ENCODE measurements around the gene DPEP2. TPM values are rescaled to one million over a fixed set of nuclear protein-coding genes. Genes with fewer than 3 reads are reported as not detected.

DPEP2 gene
- total and polyA plus RNA-seq, 2 of the 13 experiments (the other 11 are each of a cell fraction or from before 2014, with no cell fraction given): 0.18 TPM; not detected in 1

- peak; percentile 70 for TF ChIP-seq ZNF318 (CRISPR knock-in tag; IDR thresholded peaks at IDR 0.05)
- TF ChIP-seq NR1H2 (CRISPR knock-in tag; IDR thresholded peaks at IDR 0.05; ENCODE audit: borderline replicate concordance, low read depth): no peak
- TF ChIP-seq BRCA1 (CRISPR knock-in tag; IDR thresholded peaks at IDR 0.05): no peak
- TF ChIP-seq ZNF33A (CRISPR knock-in tag; IDR thresholded peaks at IDR 0.05; ENCODE audit: borderline replicate concordance): no peak
- TF ChIP-seq AHR (CRISPR knock-in tag; IDR thresholded peaks at IDR 0.05): peak; percentile 48; the same call in 1 of the 2 replicates
- TF ChIP-seq ELF4 (CRISPR knock-in tag; IDR thresholded peaks at IDR 0.05; ENCODE audit: borderline replicate concordance): no peak
- TF ChIP-seq ZFP36L2 (CRISPR knock-in tag; IDR thresholded peaks at IDR 0.05): 0 out of 2 replicates have a peak, but pooled peaks have one; percentile 67
- TF ChIP-seq ZNF10 (CRISPR knock-in tag; IDR thresholded peaks at IDR 0.05; ENCODE audit: borderline replicate concordance, low read depth): no peak
- peak; percentile 59 for TF ChIP-seq TEAD3 (CRISPR knock-in tag; optimal IDR thresholded peaks at IDR 0.05; ENCODE audit: borderline replicate concordance)
- TF ChIP-seq ZNF136 (CRISPR knock-in tag; IDR thresholded peaks at IDR 0.05; ENCODE audit: low read depth): no peak
- TF ChIP-seq STAT6 (CRISPR knock-in tag; IDR thresholded peaks at IDR 0.05; ENCODE audit: borderline replicate concordance): no peak
- TF ChIP-seq, protein P1, sequence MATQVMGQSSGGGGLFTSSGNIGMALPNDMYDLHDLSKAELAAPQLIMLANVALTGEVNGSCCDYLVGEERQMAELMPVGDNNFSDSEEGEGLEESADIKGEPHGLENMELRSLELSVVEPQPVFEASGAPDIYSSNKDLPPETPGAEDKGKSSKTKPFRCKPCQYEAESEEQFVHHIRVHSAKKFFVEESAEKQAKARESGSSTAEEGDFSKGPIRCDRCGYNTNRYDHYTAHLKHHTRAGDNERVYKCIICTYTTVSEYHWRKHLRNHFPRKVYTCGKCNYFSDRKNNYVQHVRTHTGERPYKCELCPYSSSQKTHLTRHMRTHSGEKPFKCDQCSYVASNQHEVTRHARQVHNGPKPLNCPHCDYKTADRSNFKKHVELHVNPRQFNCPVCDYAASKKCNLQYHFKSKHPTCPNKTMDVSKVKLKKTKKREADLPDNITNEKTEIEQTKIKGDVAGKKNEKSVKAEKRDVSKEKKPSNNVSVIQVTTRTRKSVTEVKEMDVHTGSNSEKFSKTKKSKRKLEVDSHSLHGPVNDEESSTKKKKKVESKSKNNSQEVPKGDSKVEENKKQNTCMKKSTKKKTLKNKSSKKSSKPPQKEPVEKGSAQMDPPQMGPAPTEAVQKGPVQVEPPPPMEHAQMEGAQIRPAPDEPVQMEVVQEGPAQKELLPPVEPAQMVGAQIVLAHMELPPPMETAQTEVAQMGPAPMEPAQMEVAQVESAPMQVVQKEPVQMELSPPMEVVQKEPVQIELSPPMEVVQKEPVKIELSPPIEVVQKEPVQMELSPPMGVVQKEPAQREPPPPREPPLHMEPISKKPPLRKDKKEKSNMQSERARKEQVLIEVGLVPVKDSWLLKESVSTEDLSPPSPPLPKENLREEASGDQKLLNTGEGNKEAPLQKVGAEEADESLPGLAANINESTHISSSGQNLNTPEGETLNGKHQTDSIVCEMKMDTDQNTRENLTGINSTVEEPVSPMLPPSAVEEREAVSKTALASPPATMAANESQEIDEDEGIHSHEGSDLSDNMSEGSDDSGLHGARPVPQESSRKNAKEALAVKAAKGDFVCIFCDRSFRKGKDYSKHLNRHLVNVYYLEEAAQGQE (IDR thresholded peaks at IDR 0.05; ENCODE audit: borderline replicate concordance in 1 of 2, low read depth in 1 of 2, low read length in 2 of 2): peak in 1 of 2 experiments; percentile 28; a peak in 1 of 4 replicates
- TF ChIP-seq ZNF205 (CRISPR knock-in tag; IDR thresholded peaks at IDR 0.05): peak; percentile 68; the same call in 1 of the 2 replicates
Observed at GRCh38 chr16:67993207-67994039, 5.9 kb downstream of the DPEP2 start (continued).

Data from HepG2 (cell line).